Spinal cord (tissue), 10 donors: Measurements from ENCODE around the gene TBC1D14. TPM values are rescaled to one million over a fixed set of nuclear protein-coding genes. Genes with fewer than 3 reads are reported as not detected.

Experiments used
- DNase-seq, 6 donors: peaks; one replicate each; pipeline versions ENCODE4 v3.0.0 to v3.0.0-alpha.2; 2013 to 2015; ENCODE audit warnings: low spot score in 6 of 6, low read depth in 4 of 6
- H3K27ac ChIP-seq: one replicate; pipeline ENCODE4 v1.5.1; 2013; ENCODE audit warnings: low read depth, low read length, control low read depth
- H3K27me3 ChIP-seq: one replicate; pipeline ENCODE4 v1.6.1; 2013; ENCODE audit warnings: low read length; ENCODE audit not compliant: control insufficient read depth, insufficient read depth
- H3K36me3 ChIP-seq: one replicate; pipeline ENCODE4 v1.6.1; 2013; ENCODE audit warnings: low read length; ENCODE audit not compliant: control insufficient read depth, insufficient read depth
- H3K4me1 ChIP-seq: one replicate; pipeline ENCODE4 v1.6.1; 2013; ENCODE audit warnings: low read length; ENCODE audit not compliant: control insufficient read depth, insufficient read depth
- H3K4me3 ChIP-seq: one replicate; pipeline ENCODE4 v1.5.1; 2013; ENCODE audit warnings: low read depth, low read length, control low read depth
- H3K9me3 ChIP-seq: one replicate; pipeline ENCODE4 v1.6.1; 2013; ENCODE audit warnings: low read length; ENCODE audit not compliant: control insufficient read depth, insufficient read depth
- WGBS: methylation state at CpG from one replicate; pipeline ENCODE4 v1.1.5; 2013; ENCODE audit warnings: missing lambda C conversion rate; ENCODE audit not compliant: insufficient coverage; 5-methylcytosine and 5-hydroxymethylcytosine counted together
- polyA plus RNA-seq, 2 donors: library from polyadenylated mRNA; unstranded; fragments of 120-200 nt; gene quantifications; one replicate each; pipeline ENCODE4 v1.2.1, GENCODE V29; 2013; ENCODE audit not compliant: insufficient read length in 2 of 2
- total RNA-seq, 2 donors: library from RNA; depleted of rRNA in 1 of 2; stranded (reverse); fragments of 120-200 nt in 1 of 2; fragments of >200 nt in 1 of 2; gene quantifications; one replicate each; pipeline versions ENCODE4 v1.2.3 to v1.2.4, GENCODE V29; 2013 to 2014
- donor health status: healthy.

TBC1D14 gene
- total and polyA plus RNA-seq, 4 donors: 73.7 to 104 (median 102) TPM

GRCh38 chr4:6989331-6989923, 79.8 kb downstream of the TBC1D14 start:
- no peak overlapping the region for H3K27ac ChIP-seq
- peaks cover 10% of the 10 kb centered on the region for H3K36me3 ChIP-seq
- no peaks in the 10 kb centered on the region for H3K27me3 ChIP-seq
- peaks cover 69% of the 10 kb centered on the region for H3K4me1 ChIP-seq
- no peak overlapping the region for H3K4me3 ChIP-seq
- WGBS: 80% methylated on average over 10 of the region's 10 CpGs
- H3K9me3 ChIP-seq: no peaks in the 10 kb centered on the region
- no peak for DNase-seq

DNA sequence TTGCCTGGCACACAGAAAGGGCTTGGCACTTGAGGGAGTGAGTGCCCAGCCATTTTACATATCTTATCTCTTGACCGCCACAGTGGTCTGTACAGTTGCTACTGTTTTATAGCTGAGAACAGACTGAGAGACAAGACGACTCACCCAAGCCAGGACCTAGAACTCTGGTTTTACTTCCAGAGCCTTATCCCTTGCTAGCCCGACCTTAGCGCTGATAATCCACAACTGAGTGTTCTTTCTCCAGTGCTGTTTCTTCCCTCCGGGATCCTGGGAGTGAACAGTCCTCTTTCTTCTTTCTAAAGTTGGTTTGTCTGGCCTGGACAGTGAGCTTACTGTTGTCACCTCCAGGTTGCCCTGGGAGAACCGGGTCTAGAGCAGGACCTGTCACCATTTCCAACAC, 81.0 kb downstream of the TBC1D14 start:
- H3K4me3 ChIP-seq: no peak overlapping the region

DNA sequence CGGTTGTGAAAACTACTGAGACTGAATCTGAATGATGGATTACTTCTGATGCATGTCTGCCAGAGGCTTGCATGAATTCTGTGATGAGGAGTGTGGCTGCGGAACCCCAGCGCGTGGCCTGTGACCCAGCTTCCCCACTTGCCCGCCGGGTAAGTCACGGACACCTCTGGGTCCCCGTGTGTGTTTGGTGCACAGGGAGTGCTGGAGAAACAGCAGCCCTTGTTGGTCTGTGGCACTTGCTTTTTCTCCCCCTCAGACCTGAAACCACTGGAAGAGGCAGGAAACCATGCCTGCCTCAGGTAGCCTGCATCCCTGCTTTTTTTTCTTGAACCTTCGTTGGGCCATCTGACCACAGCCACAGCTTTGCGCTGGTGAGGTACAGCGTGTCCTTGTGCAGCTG, 81.6 kb downstream of the TBC1D14 start:
- H3K27me3 ChIP-seq: no peaks in the 10 kb centered on the region
- no peak overlapping the region for H3K4me3 ChIP-seq
- peaks cover 61% of the 10 kb centered on the region for H3K4me1 ChIP-seq
- H3K27ac ChIP-seq: peak overlapping the region; percentile 20
- WGBS: 49% methylated on average over 5 of the region's 11 CpGs
- peaks cover 15% of the 10 kb centered on the region for H3K36me3 ChIP-seq
- H3K9me3 ChIP-seq: no peaks in the 10 kb centered on the region
- no peak for DNase-seq

More for the DNA sequence above, 81.0 kb downstream of the TBC1D14 start:
- H3K9me3 ChIP-seq: no peaks in the 10 kb centered on the region
- no peak for DNase-seq
- H3K27ac ChIP-seq: no peak overlapping the region
- no peaks in the 10 kb centered on the region for H3K27me3 ChIP-seq
- H3K4me1 ChIP-seq: peaks cover 64% of the 10 kb centered on the region
- H3K36me3 ChIP-seq: peaks cover 15% of the 10 kb centered on the region
- 64% methylated on average over 4 of the region's 6 CpGs for WGBS

DNA sequence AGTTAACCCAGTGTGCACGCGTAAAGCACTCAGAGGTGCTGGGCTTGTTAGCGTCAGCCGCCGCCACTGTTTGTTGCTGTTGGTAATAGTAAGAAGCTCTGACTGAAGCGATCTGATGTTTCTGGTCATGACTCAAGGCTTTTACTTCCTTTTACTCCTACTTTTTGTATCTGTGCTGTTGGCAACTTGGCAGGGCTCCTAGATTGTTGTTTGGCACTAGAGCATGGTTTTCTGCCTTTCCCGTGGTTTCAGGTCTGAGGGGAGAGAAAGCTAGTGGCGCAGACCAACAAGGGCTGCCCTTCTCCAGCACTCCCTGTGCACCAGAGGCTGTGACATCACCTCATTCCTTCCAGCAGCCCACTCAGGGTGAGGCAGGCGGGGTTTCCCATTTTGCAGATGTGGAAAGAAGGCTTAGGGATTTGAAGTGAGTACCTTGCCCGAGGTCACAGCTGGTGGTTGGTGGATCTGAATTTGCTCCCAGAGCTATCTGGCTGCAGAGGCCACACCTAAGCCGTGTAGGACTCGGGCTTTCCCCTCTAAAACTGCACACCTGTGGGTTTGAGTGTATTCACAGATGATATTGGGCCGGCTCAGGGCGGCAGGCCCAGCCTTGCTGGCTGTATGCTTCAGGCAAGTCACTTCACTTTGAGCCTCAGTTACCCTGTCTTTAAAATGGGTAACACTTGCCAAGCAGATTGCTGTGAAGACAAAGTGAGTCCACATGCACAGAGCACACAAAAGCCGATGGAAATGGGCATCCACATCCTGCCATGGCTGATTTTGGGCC, 82.3 kb downstream of the TBC1D14 start:
- H3K36me3 ChIP-seq: peaks cover 21% of the 10 kb centered on the region
- peak overlapping the region; percentile 20 for H3K27ac ChIP-seq
- peak in 3 of 6 donors; percentile 33 to 78 (median 65) for DNase-seq
- H3K4me3 ChIP-seq: no peak overlapping the region
- 60% methylated on average over 8 of the region's 15 CpGs for WGBS
- no peaks in the 10 kb centered on the region for H3K9me3 ChIP-seq
- H3K27me3 ChIP-seq: no peaks in the 10 kb centered on the region
- H3K4me1 ChIP-seq: peaks cover 56% of the 10 kb centered on the region

- H3K4me1 ChIP-seq: peaks cover 49% of the 10 kb centered on the region
- H3K4me3 ChIP-seq: no peak overlapping the region
- H3K27me3 ChIP-seq: no peaks in the 10 kb centered on the region
- H3K9me3 ChIP-seq: no peaks in the 10 kb centered on the region
- WGBS: 48% methylated on average over 8 of the region's 15 CpGs
- H3K36me3 ChIP-seq: peaks cover 26% of the 10 kb centered on the region
- no peak for DNase-seq
- no peak overlapping the region for H3K27ac ChIP-seq
These were observed 83.4 kb downstream of the TBC1D14 start for GRCh38 chr4:6992728-6993677.

DNA sequence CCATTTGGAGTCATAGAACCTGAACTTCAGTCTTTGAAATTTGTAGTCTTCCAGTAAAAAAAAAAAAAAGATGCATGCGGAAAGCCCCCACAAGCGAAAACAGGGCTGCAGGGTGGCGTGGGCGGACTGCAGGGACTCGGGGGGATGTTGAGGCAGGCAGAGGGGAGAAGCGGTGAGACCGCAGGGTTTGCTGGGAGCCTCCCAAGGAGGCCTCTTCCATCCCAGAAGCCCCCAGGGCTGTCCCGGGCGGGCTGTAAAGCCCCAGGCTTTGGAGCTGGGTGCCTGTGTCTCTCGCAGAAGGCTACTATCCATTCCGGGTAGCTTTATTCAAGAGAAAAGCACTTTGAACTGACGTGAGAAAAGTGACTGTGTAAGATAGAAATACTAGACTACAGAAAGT, 86.9 kb downstream of the TBC1D14 start:
- no peak overlapping the region for H3K27ac ChIP-seq
- peaks cover 34% of the 10 kb centered on the region for H3K4me1 ChIP-seq
- WGBS: 95% methylated on average over 11 of the region's 12 CpGs
- H3K36me3 ChIP-seq: peaks cover 50% of the 10 kb centered on the region
- no peaks in the 10 kb centered on the region for H3K9me3 ChIP-seq
- no peaks in the 10 kb centered on the region for H3K27me3 ChIP-seq
- no peak for DNase-seq
- no peak overlapping the region for H3K4me3 ChIP-seq

DNA sequence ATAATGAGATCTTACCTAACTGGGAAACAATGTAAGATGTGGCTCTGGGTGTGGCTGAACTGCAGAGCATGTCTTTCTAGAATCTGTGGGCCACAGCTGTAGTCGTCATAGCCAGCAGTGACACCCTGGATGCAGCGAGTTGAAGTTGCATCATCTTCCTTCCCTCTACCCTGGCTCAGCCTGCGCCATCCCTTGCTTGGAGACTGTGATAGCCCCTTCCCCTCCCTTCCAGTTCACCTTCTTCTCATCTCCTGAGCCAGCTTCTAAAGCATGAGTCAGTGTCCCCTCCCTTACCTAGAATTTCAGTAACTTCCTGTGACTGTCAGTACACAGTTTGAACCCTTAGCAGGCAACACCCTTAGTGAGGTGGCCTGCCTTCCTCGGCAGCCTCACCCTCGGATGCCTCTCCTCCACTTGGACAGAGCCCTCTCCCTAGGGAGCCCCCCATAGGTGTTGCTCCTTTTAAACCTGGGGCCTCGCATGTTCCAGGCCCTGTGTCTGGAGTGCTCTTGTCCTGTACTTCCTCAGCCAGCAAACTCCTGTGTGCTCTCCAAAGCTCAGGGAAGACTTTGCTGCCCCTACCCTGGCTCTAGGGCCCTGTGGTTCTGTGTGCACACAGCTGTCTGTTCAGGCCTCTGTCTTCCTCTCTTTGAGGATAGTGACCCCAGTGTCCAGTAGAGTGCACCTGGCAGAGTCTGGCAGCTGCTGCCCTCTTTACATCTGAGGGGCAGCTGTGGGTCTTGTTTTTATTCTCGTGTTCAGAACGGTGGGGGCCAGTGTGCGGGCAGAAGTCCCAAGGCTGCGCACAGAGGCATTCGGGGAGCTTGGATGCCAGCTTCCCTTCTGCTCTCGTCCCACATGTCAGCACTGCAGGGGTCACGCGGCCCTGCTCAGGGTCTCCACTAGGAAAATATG, 89.8 kb downstream of the TBC1D14 start:
- H3K4me3 ChIP-seq: no peak overlapping the region
- H3K36me3 ChIP-seq: peaks cover 76% of the 10 kb centered on the region
- peaks cover 16% of the 10 kb centered on the region for H3K4me1 ChIP-seq
- no peaks in the 10 kb centered on the region for H3K27me3 ChIP-seq
- no peak overlapping the region for H3K27ac ChIP-seq
- H3K9me3 ChIP-seq: no peaks in the 10 kb centered on the region
- no peak for DNase-seq
- 79% methylated on average over 14 of the region's 14 CpGs for WGBS

DNA sequence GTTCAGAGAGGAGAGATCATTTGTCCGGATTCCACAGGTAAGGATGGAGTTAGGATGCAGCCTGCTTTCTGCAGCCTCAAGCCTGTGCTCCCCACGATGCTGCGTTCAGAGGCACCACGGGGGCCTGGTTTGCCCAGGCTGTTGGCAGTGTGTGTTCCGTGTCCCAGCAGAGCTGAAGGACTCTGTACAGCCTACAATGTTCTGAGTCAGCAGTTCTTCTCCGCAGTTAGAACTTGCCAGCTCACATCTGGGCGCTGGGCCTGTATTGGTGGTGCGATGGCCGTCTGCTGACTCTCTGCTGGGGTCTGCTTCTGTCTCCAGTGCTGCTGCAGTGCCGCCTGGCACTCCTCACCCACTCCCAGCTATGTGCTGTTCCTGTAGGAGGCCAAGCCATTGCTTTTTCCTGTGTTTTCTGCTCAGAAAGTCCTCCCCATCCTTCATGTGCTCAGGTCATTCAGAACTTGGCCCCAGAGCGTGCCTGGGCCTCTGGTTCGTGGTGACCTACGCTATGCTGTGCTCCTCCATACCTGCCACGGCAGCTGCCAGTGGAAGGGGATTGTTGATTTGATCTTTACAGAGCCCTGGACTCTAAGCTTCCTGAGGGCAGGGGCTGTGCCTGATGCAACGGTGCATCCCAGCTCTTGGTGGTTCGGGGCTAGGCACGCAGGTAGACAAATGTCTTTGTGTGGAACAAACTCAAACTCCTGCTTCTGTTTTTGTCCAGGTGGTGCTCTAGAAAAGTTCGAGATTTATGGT, 91.0 kb downstream of the TBC1D14 start:
- Histone ChIP-seq H3K9me3 (no peaks in the 10 kb centered on the region), H3K4me1 (peaks cover 16% of the 10 kb centered on the region), H3K4me3 (no peak overlapping the region), H3K27ac (no peak overlapping the region), H3K27me3 (no peaks in the 10 kb centered on the region), H3K36me3 (peaks cover 76% of the 10 kb centered on the region)
- no peak for DNase-seq
- WGBS: 95% methylated on average over 18 of the region's 18 CpGs
